Natural killer cell treated with Interleukin-12 subunit alpha and Interleukin-12 subunit beta and Interleukin-15 and Interleukin-18, amount 100 ng/mL, for 72 hours (primary cell): ENCODE measurements around the gene TMA7. TPM values are rescaled to one million over a fixed set of nuclear protein-coding genes. Genes with fewer than 3 reads are reported as not detected.
"Not testable (repeated sequence)": the region's sequence is repeated elsewhere in the genome, so short reads cannot be mapped to it uniquely, and the experiment has no call there.

Experiments
- ATAC-seq, 2 donors: fragments of 150-1000 bp; cut with Tn5 transposase in 1 of 2; sonication (Bioruptor Pico), chemical (Tn5 transposase) in 1 of 2; 2 replicates each; pipeline ENCODE4 v1.10.0; 2021
- DNase-seq: peaks from one replicate; pipeline ENCODE4 v3.0.0; 2022; ENCODE audit warnings: low spot score
- H3K27ac Mint-ChIP-seq, 2 donors: 1 replicate in 1 of 2; 2 replicates in 1 of 2; pipeline ENCODE4 v1.8.0; 2022; ENCODE audit warnings: mixed read lengths in 2 of 2, mild to moderate bottlenecking in 1 of 2, moderate library complexity in 1 of 2
- H3K27me3 Mint-ChIP-seq, 2 donors: 1 replicate in 1 of 2; 2 replicates in 1 of 2; pipeline ENCODE4 v1.8.0; 2022; ENCODE audit warnings: mixed read lengths in 2 of 2
- H3K36me3 Mint-ChIP-seq: one replicate; pipeline ENCODE4 v1.8.0; 2022; ENCODE audit warnings: mixed read lengths
- H3K4me1 Mint-ChIP-seq, 2 donors: 1 replicate in 1 of 2; 2 replicates in 1 of 2; pipeline ENCODE4 v1.8.0; 2022; ENCODE audit warnings: low read depth in 2 of 2, mixed read lengths in 2 of 2, mild to moderate bottlenecking in 1 of 2
- H3K4me3 Mint-ChIP-seq: one replicate; pipeline ENCODE4 v1.8.0; 2022; ENCODE audit warnings: mixed read lengths
- H3K9me3 Mint-ChIP-seq: 2 replicates; pipeline ENCODE4 v1.8.0; 2022; ENCODE audit warnings: mixed read lengths
- total RNA-seq, 2 donors: library from RNA; stranded (reverse); gene quantifications; one replicate each; pipeline ENCODE4 v1.2.3, GENCODE V29; 2022

Gene TMA7
- total RNA-seq, 2 donors from 2014 or later, result 202 to 217 TPM

GRCh38 chr3:48478626-48479555 is 38.8 kb downstream of the TMA7 start:
- H3K4me3 Mint-ChIP-seq, result peak overlapping the region; percentile 95
- no peaks in the 10 kb centered on the region for H3K36me3 Mint-ChIP-seq
- H3K4me1 Mint-ChIP-seq, result peaks cover 32 to 36% of the 10 kb centered on the region in 2 donors
- DNase-seq (peak; percentile 64), ATAC-seq (peak; percentile 78 to 82)
- no peaks in the 10 kb centered on the region for H3K27me3 Mint-ChIP-seq
- peak overlapping the region; percentile 94 to 99 for H3K27ac Mint-ChIP-seq
- no peaks in the 10 kb centered on the region for H3K9me3 Mint-ChIP-seq

- H3K27ac Mint-ChIP-seq, H3K4me3 Mint-ChIP-seq, H3K27me3 Mint-ChIP-seq, H3K9me3 Mint-ChIP-seq, DNase-seq, H3K36me3 Mint-ChIP-seq, ATAC-seq: not testable (repeated sequence)
- peaks cover 25 to 28% of the 10 kb centered on the region in 2 donors for H3K4me1 Mint-ChIP-seq
These were observed 40.8 kb downstream of the TMA7 start for GRCh38 chr3:48480891-48481290.

- H3K4me3 Mint-ChIP-seq, ATAC-seq, H3K36me3 Mint-ChIP-seq, H3K27me3 Mint-ChIP-seq, H3K9me3 Mint-ChIP-seq, H3K27ac Mint-ChIP-seq, DNase-seq: not testable (repeated sequence)
- H3K4me1 Mint-ChIP-seq, result peaks cover 20 to 22% of the 10 kb centered on the region in 2 donors
These were observed 42.8 kb downstream of the TMA7 start for GRCh38 chr3:48482822-48483221.

- ATAC-seq (no peak), DNase-seq (no peak)
- Mint-ChIP-seq H3K36me3 (no peaks in the 10 kb centered on the region), H3K4me1 (no peaks in the 10 kb centered on the region), H3K27me3 (no peaks in the 10 kb centered on the region), H3K9me3 (no peaks in the 10 kb centered on the region), H3K27ac (no peak overlapping the region), H3K4me3 (no peak overlapping the region)
These were observed 46.9 kb downstream of the TMA7 start for GRCh38 chr3:48486952-48487351.

GRCh38 chr3:48492461-48493202 is 52.6 kb downstream of the TMA7 start:
- DNase-seq (no peak), ATAC-seq (no peak)
- Mint-ChIP-seq H3K9me3 (no peaks in the 10 kb centered on the region), H3K4me3 (no peak overlapping the region), H3K27ac (no peak overlapping the region), H3K27me3 (no peaks in the 10 kb centered on the region), H3K4me1 (no peaks in the 10 kb centered on the region), H3K36me3 (no peaks in the 10 kb centered on the region)

- no peaks in the 10 kb centered on the region for H3K27me3 Mint-ChIP-seq
- no peak overlapping the region for H3K4me3 Mint-ChIP-seq
- no peak overlapping the region for H3K27ac Mint-ChIP-seq
- ATAC-seq, result no peak
- no peak for DNase-seq
- H3K9me3 Mint-ChIP-seq, result no peaks in the 10 kb centered on the region
- no peaks in the 10 kb centered on the region for H3K4me1 Mint-ChIP-seq
- H3K36me3 Mint-ChIP-seq, result peaks cover 2% of the 10 kb centered on the region
These were observed 53.1 kb downstream of the TMA7 start for GRCh38 chr3:48493203-48493501.

Other genes with a start within 250 kb of the TMA7 start
- not detected for gene CAMP, start 216.8 kb upstream of the TMA7 start, total RNA-seq
- gene ZNF589, start 199.2 kb upstream of the TMA7 start, total RNA-seq, result 10 to 100 TPM; 23.9 to 51.3 TPM
- 10 to 100 TPM; 35.7 to 48.9 TPM for gene NME6, start 138.9 kb upstream of the TMA7 start, total RNA-seq
- gene SPINK8, start 106.6 kb upstream of the TMA7 start, total RNA-seq, result not detected
- not detected for gene FBXW12, start 68.0 kb upstream of the TMA7 start, total RNA-seq
- 1 to 10 TPM; 5.9 to 9.6 TPM for gene PLXNB1, start 10.2 kb upstream of the TMA7 start, total RNA-seq
- 10 to 100 TPM; 13.0 to 23.3 TPM for gene CCDC51, start 138 bp upstream of the TMA7 start, total RNA-seq
- 10 to 100 TPM; 14.0 to 26.2 TPM for gene ATRIP, start 6.5 kb downstream of the TMA7 start, total RNA-seq
- gene SHISA5, start 63.9 kb downstream of the TMA7 start, total RNA-seq, result 100 to 1,000 TPM in 1 of 2 donors, 10 to 100 TPM in 1; 88.4 to 126 TPM
- gene PFKFB4, start 116.5 kb downstream of the TMA7 start, total RNA-seq, result 10 to 100 TPM; 11.1 to 27.4 TPM
- not detected for gene UCN2, start 123.5 kb downstream of the TMA7 start, total RNA-seq
- gene COL7A1, start 155.1 kb downstream of the TMA7 start, total RNA-seq, result 1 to 10 TPM; 1.5 to 1.8 TPM
- 100 to 1,000 TPM; 171 to 211 TPM for gene UQCRC1, start 169.4 kb downstream of the TMA7 start, total RNA-seq
- not detected for gene TMEM89, start 181.5 kb downstream of the TMA7 start, total RNA-seq
- gene SLC26A6, start 195.2 kb downstream of the TMA7 start, total RNA-seq, result 10 to 100 TPM; 31.3 to 62.4 TPM
- 10 to 100 TPM in 1 of 2 donors, 1 to 10 TPM in 1; 4.4 to 20.1 TPM for gene CELSR3, start 222.6 kb downstream of the TMA7 start, total RNA-seq
- 10 to 100 TPM; 22.7 to 37.0 TPM for gene NCKIPSD, start 245.7 kb downstream of the TMA7 start, total RNA-seq